Measurements from ENCODE around the gene SSC5D.
"Not testable (repeated sequence)": the region's sequence is repeated elsewhere in the genome, so short reads cannot be mapped to it uniquely, and the experiment has no call there.

Gene SSC5D

GRCh38 chr19:55486043-55486970 is 1.9 kb upstream of the SSC5D start:
- DNase-seq (ENCODE audit: insufficient read length, low spot score) (no peak), FAIRE-seq (no peak)

GRCh38 chr19:55486971-55487923 is 989 bp upstream of the SSC5D start:
- FAIRE-seq, result no peak
- no peak for DNase-seq (ENCODE audit: insufficient read length, low spot score)

- DNase-seq (ENCODE audit: insufficient read length, low spot score) (no peak), FAIRE-seq (no peak)
Observed at GRCh38 chr19:55488986-55489710, 912 bp downstream of the SSC5D start.

- DNase-seq (ENCODE audit: insufficient read length, low spot score) (no peak), FAIRE-seq (no peak)
Observed at GRCh38 chr19:55489711-55490477, 1.7 kb downstream of the SSC5D start.

GRCh38 chr19:55490478-55491432 is 2.5 kb downstream of the SSC5D start:
- FAIRE-seq, result no peak

GRCh38 chr19:55491546-55492360 is 3.5 kb downstream of the SSC5D start:
- FAIRE-seq, result no peak

More at GRCh38 chr19:55490478-55491432, 2.5 kb downstream of the SSC5D start:
- no peak for DNase-seq (ENCODE audit: insufficient read length, low spot score)

GRCh38 chr19:55492362-55492944 is 4.2 kb downstream of the SSC5D start:
- DNase-seq (ENCODE audit: insufficient read length, low spot score) (no peak), FAIRE-seq (no peak)

More at GRCh38 chr19:55491546-55492360, 3.5 kb downstream of the SSC5D start:
- no peak for DNase-seq (ENCODE audit: insufficient read length, low spot score)

- no peak for DNase-seq (ENCODE audit: insufficient read length, low spot score)
- no peak for FAIRE-seq
Observed at GRCh38 chr19:55493052-55493644, 4.9 kb downstream of the SSC5D start.

GRCh38 chr19:55493645-55494171 is 5.5 kb downstream of the SSC5D start:
- no peak for FAIRE-seq
- no peak for DNase-seq (ENCODE audit: insufficient read length, low spot score)

GRCh38 chr19:55494172-55494761 is 6.0 kb downstream of the SSC5D start:
- FAIRE-seq (no peak), DNase-seq (ENCODE audit: insufficient read length, low spot score) (no peak)

GRCh38 chr19:55495646-55496349 is 7.6 kb downstream of the SSC5D start:
- FAIRE-seq (no peak), DNase-seq (ENCODE audit: insufficient read length, low spot score) (no peak)

GRCh38 chr19:55496820-55497219 is 8.6 kb downstream of the SSC5D start:
- FAIRE-seq; DNase-seq (ENCODE audit: insufficient read length, low spot score): not testable (repeated sequence)

- FAIRE-seq (no peak), DNase-seq (ENCODE audit: insufficient read length, low spot score) (no peak)
Observed at GRCh38 chr19:55497763-55498162, 9.5 kb downstream of the SSC5D start.

GRCh38 chr19:55498246-55498840 is 10.1 kb downstream of the SSC5D start:
- DNase-seq (ENCODE audit: insufficient read length, low spot score), result no peak
- FAIRE-seq, result no peak

- FAIRE-seq (no peak), DNase-seq (ENCODE audit: insufficient read length, low spot score) (no peak)
Observed at GRCh38 chr19:55500368-55500952, 12.2 kb downstream of the SSC5D start.

Data from HTR-8/SVneo (cell line).